IPS DF 19.7 (cell line): ENCODE data around the gene CA12.
A peak's percentile ranks its signal among the peaks of the same experiment; 100 is the strongest.

Source experiments
- DNase-seq: peaks from one replicate; pipeline ENCODE4 v3.0.0-alpha.2; 2013; ENCODE audit warnings: low read depth, low spot score

The CA12 gene

GRCh38 chr15:63308491-63308890, 73.2 kb downstream of the CA12 start:
- no peak for DNase-seq

GRCh38 chr15:63306492-63307073, 75.1 kb downstream of the CA12 start:
- DNase-seq: no peak

- no peak for DNase-seq
Observed at GRCh38 chr15:63305260-63305659, 76.4 kb downstream of the CA12 start.

- DNase-seq: no peak
Observed at GRCh38 chr15:63301088-63301487, 80.6 kb downstream of the CA12 start.

GRCh38 chr15:63299943-63300575, 81.6 kb downstream of the CA12 start:
- no peak for DNase-seq

GRCh38 chr15:63296195-63296594, 85.5 kb downstream of the CA12 start:
- no peak for DNase-seq

- DNase-seq: no peak
Observed at GRCh38 chr15:63295341-63295740, 86.3 kb downstream of the CA12 start.

GRCh38 chr15:63294359-63294758, 87.3 kb downstream of the CA12 start:
- DNase-seq: no peak

- DNase-seq: no peak
Observed at GRCh38 chr15:63292771-63293170, 88.9 kb downstream of the CA12 start.

- DNase-seq: no peak
Observed at GRCh38 chr15:63292241-63292640, 89.4 kb downstream of the CA12 start.

- DNase-seq: no peak
Observed at GRCh38 chr15:63291507-63291906, 90.1 kb downstream of the CA12 start.

GRCh38 chr15:63288778-63289378, 92.8 kb downstream of the CA12 start:
- no peak for DNase-seq

- DNase-seq: no peak
Observed at GRCh38 chr15:63288342-63288741, 93.3 kb downstream of the CA12 start.

GRCh38 chr15:63287109-63287508, 94.5 kb downstream of the CA12 start:
- DNase-seq: no peak

- no peak for DNase-seq
Observed at GRCh38 chr15:63284335-63284734, 97.3 kb downstream of the CA12 start.

GRCh38 chr15:63283126-63283525, 98.5 kb downstream of the CA12 start:
- no peak for DNase-seq

- DNase-seq: no peak
Observed at GRCh38 chr15:63277893-63278456, 103.7 kb downstream of the CA12 start.

- no peak for DNase-seq
Observed at GRCh38 chr15:63277038-63277892, 104.4 kb downstream of the CA12 start, which contains the start of gene APH1B. Gene APH1B (plus strand): TSS chr15:63277605. CDS start chr15:63277624, 19 bp downstream.

- DNase-seq: no peak
Observed at GRCh38 chr15:63276342-63277037, 105.2 kb downstream of the CA12 start.

- DNase-seq: peak; percentile 69
Observed at GRCh38 chr15:63274427-63274826, 107.2 kb downstream of the CA12 start.
